Mesenchymal stem cell (in vitro differentiated cells and primary cell): ENCODE measurements around the gene ZNF362.
A peak's percentile ranks its signal among the peaks of the same experiment; 100 is the strongest.
"Not testable (repeated sequence)": the region's sequence is repeated elsewhere in the genome, so short reads cannot be mapped to it uniquely, and the experiment has no call there.

Experiments
- DNase-seq: peaks from one replicate; pipeline ENCODE4 v3.0.0-alpha.2; 2013
- H2AFZ ChIP-seq: one replicate; pipeline ENCODE4 v1.6.1; 2013; ENCODE audit warnings: low read depth, mild to moderate bottlenecking, control low read depth, inconsistent platforms, low read length, moderate library complexity
- H2AK5ac ChIP-seq: 2 replicates; pipeline ENCODE4 v1.6.1; 2013; ENCODE audit warnings: low read length, moderate library complexity, mild to moderate bottlenecking, inconsistent platforms; ENCODE audit not compliant: severe bottlenecking
- H2BK120ac ChIP-seq: one replicate; pipeline ENCODE4 v1.6.1; 2013; ENCODE audit warnings: low read depth, mild to moderate bottlenecking, inconsistent platforms, low read length, moderate library complexity
- H2BK12ac ChIP-seq, 2 experiments: one replicate each; pipeline ENCODE4 v1.6.1; 2013; ENCODE audit warnings: inconsistent platforms in 2 of 2, low read length in 2 of 2, mild to moderate bottlenecking in 2 of 2, moderate library complexity in 2 of 2, control low read depth in 1 of 2
- H2BK15ac ChIP-seq: one replicate; pipeline ENCODE4 v1.6.1; 2013; ENCODE audit warnings: mild to moderate bottlenecking, low read depth, inconsistent platforms; ENCODE audit not compliant: poor library complexity, severe bottlenecking
- H2BK5ac ChIP-seq: 2 replicates; pipeline ENCODE4 v1.6.1; 2013; ENCODE audit warnings: low read depth, mild to moderate bottlenecking, low read length, control low read depth, inconsistent platforms; ENCODE audit not compliant: poor library complexity, severe bottlenecking
- H3K14ac ChIP-seq, 2 experiments: one replicate each; pipeline ENCODE4 v1.6.1; 2013; ENCODE audit warnings: inconsistent platforms in 2 of 2, low read length in 2 of 2, control low read depth in 1 of 2, mild to moderate bottlenecking in 1 of 2, moderate library complexity in 1 of 2
- H3K18ac ChIP-seq, 2 experiments: one replicate each; pipeline ENCODE4 v1.6.1; 2013; ENCODE audit warnings: inconsistent platforms in 2 of 2, low read length in 2 of 2, control low read depth in 1 of 2, low read depth in 1 of 2, mild to moderate bottlenecking in 1 of 2
- H3K23ac ChIP-seq, 2 experiments: one replicate each; pipeline ENCODE4 v1.6.1; 2013; ENCODE audit warnings: inconsistent platforms in 2 of 2, low read length in 2 of 2, mild to moderate bottlenecking in 2 of 2, moderate library complexity in 2 of 2, control low read depth in 1 of 2
- H3K27ac ChIP-seq: 2 replicates; pipeline ENCODE4 v1.5.1; 2013; ENCODE audit warnings: mild to moderate bottlenecking, moderate library complexity, low read length, control low read depth, inconsistent platforms; ENCODE audit not compliant: poor library complexity, severe bottlenecking
- H3K27me3 ChIP-seq, 2 experiments: 2 replicates each; pipeline versions ENCODE4 v1.6.1 to v1.7.0; 2013; ENCODE audit warnings: low read length in 2 of 2, mild to moderate bottlenecking in 2 of 2, moderate library complexity in 2 of 2, control low read depth in 1 of 2, inconsistent platforms in 1 of 2; ENCODE audit not compliant: control insufficient read depth in 1 of 2, insufficient read depth in 1 of 2
- H3K36me3 ChIP-seq, 2 experiments: 2 replicates each; pipeline versions ENCODE4 v1.6.1 to v1.7.0; 2013; ENCODE audit warnings: low read length in 2 of 2, control low read depth in 1 of 2, inconsistent platforms in 1 of 2, low read depth in 1 of 2, mild to moderate bottlenecking in 1 of 2; ENCODE audit not compliant: insufficient read depth in 2 of 2, control insufficient read depth in 1 of 2
- H3K4ac ChIP-seq, 2 experiments: one replicate each; pipeline ENCODE4 v1.6.1; 2013; ENCODE audit warnings: inconsistent platforms in 2 of 2, low read length in 2 of 2, mild to moderate bottlenecking in 2 of 2, moderate library complexity in 2 of 2, control low read depth in 1 of 2, low read depth in 1 of 2
- H3K4me1 ChIP-seq: 2 replicates; pipeline ENCODE4 v1.6.1; 2013; ENCODE audit warnings: low read depth, low read length, control low read depth; ENCODE audit not compliant: control insufficient read depth, insufficient read depth
- H3K4me2 ChIP-seq: 2 replicates; pipeline ENCODE4 v1.6.1; 2013; ENCODE audit warnings: low read length, mild to moderate bottlenecking, inconsistent platforms; ENCODE audit not compliant: poor library complexity, severe bottlenecking
- H3K4me3 ChIP-seq, 2 experiments: 2 replicates each; pipeline versions ENCODE4 v1.5.1 to v1.7.0; 2013; ENCODE audit warnings: low read length in 2 of 2, mild to moderate bottlenecking in 2 of 2, control low read depth in 1 of 2, low read depth in 1 of 2; ENCODE audit not compliant: insufficient read depth in 1 of 2
- H3K79me1 ChIP-seq: replicated peaks from 2 replicates; pipeline ENCODE4 v1.6.1; 2013; ENCODE audit warnings: mild to moderate bottlenecking, control low read depth, low read length, inconsistent platforms; ENCODE audit not compliant: poor library complexity, severe bottlenecking
- H3K9ac ChIP-seq: 2 replicates; pipeline ENCODE4 v1.7.0; 2013; ENCODE audit warnings: mild to moderate bottlenecking, low read length, moderate library complexity
- H3K9me3 ChIP-seq: 2 replicates; pipeline ENCODE4 v1.7.0; 2013; ENCODE audit warnings: mild to moderate bottlenecking, low read length; ENCODE audit not compliant: control insufficient read depth
- H4K8ac ChIP-seq: one replicate; pipeline ENCODE4 v1.6.1; 2013; ENCODE audit warnings: inconsistent platforms, mild to moderate bottlenecking, low read length, moderate library complexity
- H4K91ac ChIP-seq: one replicate; pipeline ENCODE4 v1.6.1; 2013; ENCODE audit warnings: mild to moderate bottlenecking, low read length, inconsistent platforms
- WGBS: methylation state at CpG from one replicate; pipeline ENCODE4 v1.1.7; 2013; ENCODE audit warnings: mixed read lengths; 5-methylcytosine and 5-hydroxymethylcytosine counted together

ZNF362 gene

DNA sequence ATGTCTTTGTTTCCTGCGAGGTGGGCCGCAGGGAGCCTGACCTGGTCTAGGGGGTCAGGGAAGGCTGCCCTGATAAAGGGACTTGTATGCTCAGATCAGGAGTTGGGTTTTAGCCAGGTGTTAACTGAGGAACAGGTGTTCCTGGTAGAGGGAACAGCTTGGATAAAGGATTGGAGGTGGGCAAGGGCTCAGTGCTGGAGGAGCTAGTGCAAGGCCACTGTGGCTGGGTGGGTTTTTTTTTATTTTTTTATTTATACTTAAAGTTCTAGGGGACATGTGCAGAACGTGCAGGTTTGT is 33.5 kb downstream of the ZNF362 start:
- no peak overlapping the region for H2BK120ac ChIP-seq
- H4K91ac ChIP-seq, result no peak overlapping the region
- H4K8ac ChIP-seq, result no peak overlapping the region
- H3K14ac ChIP-seq, result no peak overlapping the region
- no peak overlapping the region for H3K4ac ChIP-seq
- no peaks in the 10 kb centered on the region for H3K9me3 ChIP-seq
- H2AK5ac ChIP-seq, result no peak overlapping the region
- H3K4me1 ChIP-seq, result peaks cover 13% of the 10 kb centered on the region
- H3K36me3 ChIP-seq, result peaks cover 25 to 43% of the 10 kb centered on the region in 2 experiments
- H3K27ac ChIP-seq, result no peak overlapping the region
- no peak overlapping the region for H2BK15ac ChIP-seq
- H3K4me2 ChIP-seq, result no peak overlapping the region
- H2BK12ac ChIP-seq, result no peak overlapping the region
- no peak overlapping the region for H2AFZ ChIP-seq
- no peak overlapping the region for H3K9ac ChIP-seq
- H3K23ac ChIP-seq, result no peak overlapping the region
- H3K27me3 ChIP-seq, result no peaks in the 10 kb centered on the region
- H3K79me1 ChIP-seq, result peaks cover 21% of the 10 kb centered on the region
- no peak overlapping the region for H2BK5ac ChIP-seq
- no peak for DNase-seq
- WGBS, result 100% methylated on average over 2 of the region's 3 CpGs
- no peak overlapping the region for H3K18ac ChIP-seq
- no peak overlapping the region for H3K4me3 ChIP-seq

- H3K27ac ChIP-seq, H3K9me3 ChIP-seq, H3K9ac ChIP-seq, H3K18ac ChIP-seq, H4K91ac ChIP-seq, H3K14ac ChIP-seq, H2AK5ac ChIP-seq, H2BK120ac ChIP-seq, H3K4me2 ChIP-seq, H2BK12ac ChIP-seq, DNase-seq, H2AFZ ChIP-seq, H3K4ac ChIP-seq, H3K23ac ChIP-seq, H2BK5ac ChIP-seq, H3K27me3 ChIP-seq, H4K8ac ChIP-seq, H2BK15ac ChIP-seq, H3K4me3 ChIP-seq: not testable (repeated sequence)
- H3K4me1 ChIP-seq, result peaks cover 13% of the 10 kb centered on the region
- H3K79me1 ChIP-seq, result peaks cover 21% of the 10 kb centered on the region
- 86% methylated on average over 1 of the region's 2 CpGs for WGBS
- peaks cover 29 to 46% of the 10 kb centered on the region in 2 experiments for H3K36me3 ChIP-seq
Observed at GRCh38 chr1:33290615-33291014, 34.3 kb downstream of the ZNF362 start.

DNA sequence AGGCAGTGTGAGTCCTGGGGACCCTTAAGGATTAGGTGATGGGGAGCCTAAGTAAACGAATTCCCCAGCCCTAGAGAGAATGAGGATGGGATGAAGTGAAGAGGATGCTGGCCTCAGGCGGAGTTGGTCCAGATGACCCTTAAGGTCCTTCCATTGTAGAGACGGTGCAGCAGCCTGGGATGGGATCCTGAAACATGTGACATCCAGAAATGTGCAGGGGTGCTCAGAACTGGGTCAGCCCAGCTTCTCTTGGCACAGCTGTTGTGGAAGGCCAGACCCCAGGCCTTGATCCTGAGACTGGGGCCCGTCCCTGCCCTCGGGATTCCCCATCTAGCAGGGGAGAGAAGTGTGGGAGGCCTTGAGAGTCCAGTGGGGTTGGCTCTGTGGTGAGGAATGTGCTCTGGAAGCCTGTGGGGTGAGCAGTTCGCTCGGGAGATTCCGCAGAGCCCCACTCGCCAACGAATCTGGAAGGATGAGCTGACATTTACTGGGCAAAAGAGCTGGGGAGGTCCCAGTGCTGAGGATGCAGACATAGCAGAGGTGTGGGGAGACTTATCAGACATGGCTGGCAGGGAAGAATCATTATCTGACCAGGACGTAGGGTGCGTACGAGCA is 36.5 kb downstream of the ZNF362 start:
- Histone ChIP-seq H2BK120ac (no peak overlapping the region), H3K9ac (peak overlapping the region; percentile 9), H4K8ac (no peak overlapping the region), H3K36me3 (peaks cover 36 to 55% of the 10 kb centered on the region in 2 experiments), H3K23ac (no peak overlapping the region), H2BK15ac (no peak overlapping the region), H2AK5ac (no peak overlapping the region), H3K4me3 (no peak overlapping the region), H3K4me1 (peaks cover 13% of the 10 kb centered on the region), H3K4me2 (no peak overlapping the region), H3K18ac (no peak overlapping the region), H2BK12ac (no peak overlapping the region), H3K27ac (no peak overlapping the region), H3K14ac (no peak overlapping the region), H2BK5ac (no peak overlapping the region), H2AFZ (no peak overlapping the region), H4K91ac (no peak overlapping the region), H3K9me3 (no peaks in the 10 kb centered on the region), H3K4ac (no peak overlapping the region), H3K79me1 (peaks cover 21% of the 10 kb centered on the region), H3K27me3 (no peaks in the 10 kb centered on the region)
- 91% methylated on average over 13 of the region's 13 CpGs for WGBS
- no peak for DNase-seq

- peaks cover 19% of the 10 kb centered on the region for H3K79me1 ChIP-seq
- no peak overlapping the region for H2BK12ac ChIP-seq
- no peak overlapping the region for H3K18ac ChIP-seq
- no peak overlapping the region for H3K4me2 ChIP-seq
- no peak overlapping the region for H2BK5ac ChIP-seq
- no peak overlapping the region for H4K8ac ChIP-seq
- no peak overlapping the region for H3K27ac ChIP-seq
- no peak overlapping the region for H2BK15ac ChIP-seq
- H3K36me3 ChIP-seq, result peaks cover 41 to 60% of the 10 kb centered on the region in 2 experiments
- no peaks in the 10 kb centered on the region for H3K27me3 ChIP-seq
- peaks cover 11% of the 10 kb centered on the region for H3K4me1 ChIP-seq
- no peak overlapping the region for H2AK5ac ChIP-seq
- H3K4me3 ChIP-seq, result no peak overlapping the region
- no peak for DNase-seq
- no peak overlapping the region for H3K23ac ChIP-seq
- WGBS, result 91% methylated on average over 8 of the region's 13 CpGs
- H3K4ac ChIP-seq, result no peak overlapping the region
- H3K14ac ChIP-seq, result no peak overlapping the region
- H3K9ac ChIP-seq, result no peak overlapping the region
- no peak overlapping the region for H2AFZ ChIP-seq
- H3K9me3 ChIP-seq, result no peaks in the 10 kb centered on the region
- no peak overlapping the region for H4K91ac ChIP-seq
- no peak overlapping the region for H2BK120ac ChIP-seq
Observed at GRCh38 chr1:33294071-33295010, 38.0 kb downstream of the ZNF362 start.
